HUES6 (cell line): ENCODE results near the gene GBA2.

Source experiments
- H3K27ac ChIP-seq: 2 replicates; pipeline ENCODE4 v1.7.0; 2013; ENCODE audit warnings: low read depth, mild to moderate bottlenecking, low read length, inconsistent platforms
- H3K27me3 ChIP-seq: 2 replicates; pipeline ENCODE4 v1.6.1; 2013; ENCODE audit warnings: low read length; ENCODE audit not compliant: control insufficient read depth, insufficient read depth
- H3K36me3 ChIP-seq: 2 replicates; pipeline ENCODE4 v1.6.1; 2013; ENCODE audit warnings: low read length; ENCODE audit not compliant: control insufficient read depth, insufficient read depth
- H3K4me1 ChIP-seq: 2 replicates; pipeline ENCODE4 v1.6.1; 2013; ENCODE audit warnings: low read length; ENCODE audit not compliant: control insufficient read depth, insufficient read depth
- H3K4me3 ChIP-seq: 2 replicates; pipeline ENCODE4 v1.5.1; 2013; ENCODE audit warnings: low read depth, low read length
- H3K9ac ChIP-seq: one replicate; pipeline ENCODE4 v1.6.1; 2013; ENCODE audit warnings: mild to moderate bottlenecking, low read length
- H3K9me3 ChIP-seq: 2 replicates; pipeline ENCODE4 v1.6.1; 2013; ENCODE audit warnings: low read depth, low read length; ENCODE audit not compliant: control insufficient read depth, insufficient read depth

Gene GBA2

DNA sequence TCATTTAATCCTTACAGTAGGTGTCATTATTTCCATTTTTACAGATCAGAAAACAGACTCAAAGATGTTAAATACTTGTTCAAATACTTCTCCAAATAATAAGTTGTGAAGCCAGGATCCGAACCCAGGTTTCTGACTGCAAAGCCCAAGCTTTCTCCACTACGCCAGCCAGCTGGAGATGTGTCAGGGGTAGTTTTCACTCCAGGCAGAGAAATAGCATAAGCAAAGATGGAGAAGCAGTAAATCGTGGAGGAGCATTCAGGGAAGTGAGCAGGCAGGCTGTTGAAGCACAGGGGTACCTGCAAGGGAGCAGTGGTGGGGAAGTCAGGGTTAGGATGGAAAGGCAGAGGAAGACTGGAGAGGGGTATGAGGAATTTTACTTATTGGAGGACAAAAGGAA is 19.9 kb downstream of the GBA2 start:
- Histone ChIP-seq H3K27ac (no peak overlapping the region), H3K4me1 (peaks cover 55% of the 10 kb centered on the region), H3K4me3 (peak overlapping the region; percentile 91; the same call in 1 of the 2 replicates), H3K9me3 (no peaks in the 10 kb centered on the region), H3K27me3 (no peaks in the 10 kb centered on the region), H3K36me3 (peaks cover 16% of the 10 kb centered on the region), H3K9ac (peak overlapping the region; percentile 53)

DNA sequence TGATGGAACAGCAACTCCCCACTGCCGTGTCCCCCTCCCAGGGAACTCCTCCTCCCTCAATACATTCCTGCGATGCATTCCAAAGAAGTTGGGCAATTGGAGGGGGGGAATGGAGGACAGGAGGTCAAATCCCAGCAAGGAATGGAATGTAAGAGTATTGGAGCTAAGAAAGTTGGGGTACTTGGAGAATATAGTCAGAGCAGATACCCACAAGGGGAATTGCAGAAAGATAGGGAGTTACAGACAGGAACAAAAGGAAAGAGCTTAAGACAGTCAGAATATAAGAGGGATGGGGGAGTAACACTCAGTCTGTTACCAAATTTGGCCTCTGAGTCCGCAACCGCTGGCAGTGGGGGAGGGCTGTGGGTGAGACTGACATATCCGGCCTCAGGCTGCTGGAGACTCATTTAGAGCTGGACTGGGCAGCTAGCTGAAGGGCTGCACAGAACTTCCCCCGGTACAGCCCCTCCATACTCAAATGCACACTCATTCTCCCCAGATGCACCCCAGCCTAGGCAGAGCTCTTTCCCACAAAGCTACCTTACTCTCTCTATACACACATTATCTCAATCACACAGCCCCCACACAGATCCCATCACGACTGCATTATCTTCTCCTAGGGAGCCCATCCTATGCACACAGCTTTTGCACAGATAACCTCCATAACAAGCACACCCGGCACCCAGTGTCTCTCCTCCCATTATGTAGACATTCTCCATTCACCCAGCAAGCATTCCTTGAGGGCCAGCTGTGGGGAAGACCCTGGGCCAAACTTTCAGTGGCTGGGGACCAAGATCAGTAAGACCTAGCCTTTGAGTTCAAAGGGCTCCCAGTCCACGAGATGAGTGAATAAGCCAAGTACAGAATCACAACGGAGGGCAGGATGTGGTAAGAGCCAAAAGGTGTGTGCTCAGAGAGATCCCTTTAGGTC is 20.7 kb downstream of the GBA2 start:
- Histone ChIP-seq H3K27ac (peak overlapping the region; percentile 74), H3K9ac (peak overlapping the region; percentile 80), H3K4me1 (peaks cover 51% of the 10 kb centered on the region)

DNA sequence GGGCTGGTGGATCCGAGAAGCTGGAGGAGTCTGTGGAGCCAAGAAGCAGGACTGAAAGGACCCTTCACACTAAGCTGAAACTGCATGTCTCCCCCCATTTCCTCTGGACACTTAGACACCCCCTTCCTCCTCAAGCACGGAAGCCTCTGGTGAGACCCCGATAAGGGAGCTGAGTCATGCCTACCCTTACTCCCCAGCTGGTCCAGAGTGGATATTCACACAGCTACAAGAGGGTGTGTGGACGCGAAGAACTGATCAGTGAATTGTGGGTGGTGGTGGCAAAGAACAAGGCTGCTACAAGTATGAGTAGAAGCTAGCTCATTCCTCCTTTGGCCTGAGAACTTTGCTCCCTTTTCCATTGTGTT is 21.4 kb downstream of the GBA2 start:
- Histone ChIP-seq H3K4me3 (peak overlapping the region; percentile 48), H3K27me3 (no peaks in the 10 kb centered on the region), H3K9me3 (no peaks in the 10 kb centered on the region), H3K4me1 (peaks cover 50% of the 10 kb centered on the region), H3K9ac (peak overlapping the region; percentile 80), H3K36me3 (peaks cover 28% of the 10 kb centered on the region), H3K27ac (peak overlapping the region; percentile 74)

More for the DNA sequence above, 20.7 kb downstream of the GBA2 start:
- Histone ChIP-seq H3K36me3 (peaks cover 24% of the 10 kb centered on the region), H3K27me3 (no peaks in the 10 kb centered on the region), H3K4me3 (peak overlapping the region; percentile 48), H3K9me3 (no peaks in the 10 kb centered on the region)

DNA sequence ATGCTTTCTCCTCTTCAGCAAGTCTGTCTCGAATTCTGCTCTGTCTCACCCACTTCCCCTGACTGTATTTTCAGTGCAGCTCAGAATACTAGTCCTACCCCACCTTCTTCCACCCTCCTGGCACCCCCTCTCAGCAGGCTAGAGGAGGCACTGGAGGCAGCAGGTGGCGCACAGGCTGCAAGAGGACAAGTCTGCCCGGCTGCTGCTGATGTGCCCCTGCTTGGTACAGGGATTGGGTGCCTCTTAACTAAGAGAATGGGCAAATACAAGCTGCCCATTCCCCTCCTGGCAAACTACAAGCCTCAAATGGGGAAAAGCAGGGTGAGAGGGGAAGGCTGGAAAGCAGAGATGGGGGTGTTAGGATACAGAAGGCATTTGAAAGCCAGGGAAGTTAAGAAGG is 22.1 kb downstream of the GBA2 start:
- H3K36me3 ChIP-seq: peaks cover 35% of the 10 kb centered on the region
- peak overlapping the region; percentile 80 for H3K9ac ChIP-seq
- no peak overlapping the region for H3K4me3 ChIP-seq

DNA sequence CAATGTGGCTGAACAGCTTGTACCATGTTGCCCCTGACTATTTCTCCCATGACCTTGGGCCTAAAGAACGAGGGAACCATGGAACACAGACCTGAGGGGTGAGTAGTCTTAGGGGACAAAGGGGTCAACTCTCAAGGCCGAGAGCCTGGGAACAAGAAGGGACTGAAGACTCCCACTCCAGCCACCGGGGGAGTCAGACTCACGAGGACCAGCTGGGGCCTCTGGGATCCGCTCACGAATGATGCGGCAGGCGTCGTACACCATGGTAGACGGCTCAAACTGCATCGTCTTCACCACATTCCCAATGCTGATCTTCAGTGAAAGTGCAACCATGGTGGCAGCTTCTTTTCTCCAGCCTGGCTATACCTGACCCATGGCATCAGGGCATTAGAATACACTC is 23.7 kb downstream of the GBA2 start:
- H3K9ac ChIP-seq: no peak overlapping the region
- no peaks in the 10 kb centered on the region for H3K9me3 ChIP-seq
- H3K36me3 ChIP-seq: peaks cover 51% of the 10 kb centered on the region
- no peak overlapping the region for H3K4me3 ChIP-seq
- H3K27ac ChIP-seq: no peak overlapping the region
- no peaks in the 10 kb centered on the region for H3K27me3 ChIP-seq
- peaks cover 42% of the 10 kb centered on the region for H3K4me1 ChIP-seq

More for the DNA sequence above, 22.1 kb downstream of the GBA2 start:
- no peaks in the 10 kb centered on the region for H3K27me3 ChIP-seq
- peaks cover 50% of the 10 kb centered on the region for H3K4me1 ChIP-seq
- H3K9me3 ChIP-seq: no peaks in the 10 kb centered on the region
- H3K27ac ChIP-seq: peak overlapping the region; percentile 5; the same call in 1 of the 2 replicates

DNA sequence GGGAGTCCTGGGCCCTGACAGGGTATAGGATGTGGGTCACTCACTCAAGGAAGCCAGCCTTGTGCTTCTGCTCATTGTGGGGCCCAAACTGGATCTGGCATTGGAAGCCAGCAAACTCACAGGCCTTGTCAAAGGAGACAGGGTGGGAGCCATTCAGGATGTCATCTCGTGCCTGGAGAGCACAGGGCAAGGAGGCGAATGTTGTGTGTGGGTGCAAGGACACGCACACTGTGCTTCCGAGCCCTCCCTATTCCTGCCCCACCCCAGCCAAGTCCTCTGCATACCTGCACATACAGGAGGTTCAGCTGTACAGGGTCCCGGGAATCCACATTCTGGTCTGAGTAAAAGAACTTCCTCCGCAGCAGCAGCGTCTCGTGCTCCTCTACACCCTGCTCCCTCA is 25.1 kb downstream of the GBA2 start:
- Histone ChIP-seq H3K36me3 (peaks cover 65% of the 10 kb centered on the region), H3K4me1 (peaks cover 28% of the 10 kb centered on the region), H3K9ac (no peak overlapping the region), H3K4me3 (no peak overlapping the region), H3K27me3 (no peaks in the 10 kb centered on the region), H3K27ac (no peak overlapping the region), H3K9me3 (no peaks in the 10 kb centered on the region)

DNA sequence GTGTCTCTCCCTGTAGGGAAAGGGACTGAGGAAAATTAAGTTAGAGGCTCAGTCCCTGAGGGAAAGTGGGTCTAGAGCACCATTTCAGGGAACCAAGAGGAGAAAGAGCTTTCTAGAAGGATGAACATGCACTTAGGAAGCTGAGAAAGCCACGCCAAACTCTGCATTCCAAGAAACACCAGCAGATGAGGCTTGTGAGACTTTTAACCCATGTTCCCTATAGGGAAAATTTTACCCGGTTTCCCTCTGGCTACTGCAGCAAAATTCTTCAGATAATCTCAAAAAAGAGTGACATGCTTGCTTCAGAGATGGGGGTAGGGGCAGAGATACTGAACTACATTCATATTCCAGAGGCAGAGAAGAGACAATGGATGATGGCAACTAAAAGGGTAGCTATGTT is 25.6 kb downstream of the GBA2 start:
- Histone ChIP-seq H3K36me3 (peaks cover 70% of the 10 kb centered on the region), H3K4me3 (no peak overlapping the region), H3K27me3 (no peaks in the 10 kb centered on the region), H3K4me1 (peaks cover 23% of the 10 kb centered on the region), H3K9ac (no peak overlapping the region), H3K27ac (no peak overlapping the region), H3K9me3 (no peaks in the 10 kb centered on the region)

DNA sequence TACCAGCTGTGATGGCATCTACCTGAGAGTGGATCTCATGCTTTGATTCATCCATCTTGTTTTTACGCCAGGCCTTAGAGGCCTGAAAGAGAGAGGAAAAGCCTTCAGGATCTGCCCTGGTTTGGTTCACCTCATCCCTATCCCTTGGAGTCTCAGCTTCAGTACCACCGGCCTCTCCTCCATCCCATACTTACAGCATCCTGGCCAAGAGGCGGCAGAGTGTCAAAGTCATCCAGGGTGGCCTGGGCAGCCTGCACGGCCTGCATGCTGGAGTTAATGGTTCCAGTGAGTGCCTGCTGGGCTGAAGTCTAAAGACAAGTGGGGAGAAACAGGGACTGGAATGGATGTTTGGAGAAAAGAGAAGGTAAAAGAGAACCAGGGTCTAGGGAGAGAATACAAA is 29.5 kb downstream of the GBA2 start:
- H3K36me3 ChIP-seq: peaks cover 98% of the 10 kb centered on the region
- no peak overlapping the region for H3K4me3 ChIP-seq
- no peak overlapping the region for H3K27ac ChIP-seq
- H3K9me3 ChIP-seq: no peaks in the 10 kb centered on the region
- H3K27me3 ChIP-seq: no peaks in the 10 kb centered on the region
- H3K4me1 ChIP-seq: no peaks in the 10 kb centered on the region
- H3K9ac ChIP-seq: no peak overlapping the region

DNA sequence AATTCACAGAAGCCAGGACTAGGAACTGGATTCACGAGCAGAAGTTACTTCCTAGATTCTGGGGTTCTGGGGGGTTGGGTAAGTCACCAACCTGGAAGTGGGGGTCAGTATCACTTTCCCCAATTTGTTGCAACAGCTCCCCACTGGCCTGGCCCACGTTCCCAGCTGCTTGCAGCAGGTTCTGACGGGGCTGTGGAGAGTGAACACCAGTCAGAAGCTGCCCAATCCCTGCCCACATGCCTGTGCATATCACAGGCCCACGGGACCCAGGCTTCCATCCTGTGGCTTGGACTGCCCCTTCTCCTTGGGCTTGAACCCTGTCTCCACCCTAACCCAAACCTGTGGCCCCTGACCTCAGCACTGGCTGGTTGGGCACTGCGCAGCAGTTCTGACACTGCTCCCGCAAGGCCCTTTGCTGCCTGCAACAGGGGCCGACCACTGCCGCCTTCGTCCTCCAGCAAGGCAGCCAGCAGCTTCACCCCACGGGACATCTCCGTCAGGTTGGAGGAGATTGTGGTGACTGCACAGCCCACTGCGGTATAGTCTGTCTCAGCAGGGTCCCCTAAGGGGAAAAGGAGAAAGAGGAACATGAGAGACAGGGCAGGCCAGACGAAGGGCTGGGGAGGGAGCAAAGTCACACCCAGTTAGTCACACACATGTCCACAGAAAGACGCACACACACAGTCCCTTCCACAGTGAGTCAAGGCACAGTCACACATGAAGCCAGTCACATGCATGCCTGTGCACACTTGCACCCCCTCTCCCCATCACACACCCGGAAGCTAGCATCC is 30.1 kb downstream of the GBA2 start:
- H3K9me3 ChIP-seq: no peaks in the 10 kb centered on the region
- H3K4me3 ChIP-seq: no peak overlapping the region
- H3K36me3 ChIP-seq: peaks cover 98% of the 10 kb centered on the region
- H3K27ac ChIP-seq: no peak overlapping the region
- H3K27me3 ChIP-seq: no peaks in the 10 kb centered on the region
- H3K9ac ChIP-seq: no peak overlapping the region
- no peaks in the 10 kb centered on the region for H3K4me1 ChIP-seq

DNA sequence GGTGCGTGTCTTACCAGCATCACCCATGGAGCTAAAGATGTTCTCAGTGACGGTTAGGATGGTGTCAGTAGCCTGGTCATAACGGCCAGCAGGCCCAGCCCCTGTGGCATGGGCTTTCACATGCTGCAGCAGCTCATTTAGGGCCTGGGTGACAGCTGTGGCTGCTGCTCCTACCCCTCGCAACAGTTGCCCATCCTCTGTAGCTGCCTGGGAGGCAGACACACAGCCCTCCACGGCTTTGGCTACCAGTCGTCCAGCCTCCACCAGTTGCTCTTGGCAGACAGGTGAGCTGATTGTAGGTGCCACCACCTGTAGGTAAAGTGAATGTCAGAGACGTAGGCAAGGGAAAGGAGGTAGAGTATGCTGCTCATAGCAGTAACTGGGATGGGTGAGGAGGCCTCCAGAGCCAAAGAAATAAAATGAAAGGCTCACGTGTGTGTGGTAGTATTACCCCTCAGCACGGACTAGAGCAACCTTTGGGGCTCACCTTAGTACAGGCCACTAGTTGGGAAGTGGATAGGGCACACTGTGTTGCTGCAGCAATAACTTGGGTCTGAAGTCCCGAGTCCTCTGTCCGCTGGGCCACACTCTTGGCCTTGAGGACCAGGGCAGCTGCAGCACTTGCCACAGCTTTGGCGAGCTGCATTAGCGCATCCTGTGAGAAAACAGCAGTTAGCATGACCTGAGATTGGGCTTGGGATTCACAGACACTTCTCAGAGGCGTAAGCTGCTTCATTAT is 31.7 kb downstream of the GBA2 start:
- H3K27me3 ChIP-seq: no peaks in the 10 kb centered on the region
- no peaks in the 10 kb centered on the region for H3K4me1 ChIP-seq
- H3K36me3 ChIP-seq: peaks cover 99% of the 10 kb centered on the region
- no peaks in the 10 kb centered on the region for H3K9me3 ChIP-seq
- H3K27ac ChIP-seq: no peak overlapping the region
- no peak overlapping the region for H3K9ac ChIP-seq
- H3K4me3 ChIP-seq: no peak overlapping the region
